Measurements from ENCODE around the gene XRN1.
A peak's percentile ranks its signal among the peaks of the same experiment; 100 is the strongest.
"Not testable (repeated sequence)": the region's sequence is repeated elsewhere in the genome, so short reads cannot be mapped to it uniquely, and the experiment has no call there.

XRN1 gene

GRCh38 chr3:142394921-142395622 is 52.8 kb downstream of the XRN1 start:
- H3K27me3 Mint-ChIP-seq, result no peaks in the 10 kb centered on the region
- H3K4me3 Mint-ChIP-seq, result no peak overlapping the region
- H3K27ac Mint-ChIP-seq, result no peak overlapping the region
- H3K9me3 Mint-ChIP-seq, result no peaks in the 10 kb centered on the region
- no peaks in the 10 kb centered on the region for H3K4me1 Mint-ChIP-seq (ENCODE audit: low read depth)
- peaks cover 38% of the 10 kb centered on the region for H3K36me3 Mint-ChIP-seq (ENCODE audit: low read depth)

GRCh38 chr3:142385078-142385477 is 62.8 kb downstream of the XRN1 start:
- Mint-ChIP-seq H3K36me3 (ENCODE audit: low read depth) (peaks cover 71% of the 10 kb centered on the region), H3K4me3 (no peak overlapping the region), H3K9me3 (no peaks in the 10 kb centered on the region), H3K4me1 (ENCODE audit: low read depth) (no peaks in the 10 kb centered on the region), H3K27me3 (no peaks in the 10 kb centered on the region), H3K27ac (no peak overlapping the region)

GRCh38 chr3:142374687-142375086 is 73.2 kb downstream of the XRN1 start:
- peak overlapping the region; percentile 26 for H3K27ac Mint-ChIP-seq
- H3K4me1 Mint-ChIP-seq (ENCODE audit: low read depth), result no peaks in the 10 kb centered on the region
- no peaks in the 10 kb centered on the region for H3K9me3 Mint-ChIP-seq
- H3K36me3 Mint-ChIP-seq (ENCODE audit: low read depth), result peaks cover 58% of the 10 kb centered on the region
- H3K27me3 Mint-ChIP-seq, result no peaks in the 10 kb centered on the region
- H3K4me3 Mint-ChIP-seq, result no peak overlapping the region

DNA sequence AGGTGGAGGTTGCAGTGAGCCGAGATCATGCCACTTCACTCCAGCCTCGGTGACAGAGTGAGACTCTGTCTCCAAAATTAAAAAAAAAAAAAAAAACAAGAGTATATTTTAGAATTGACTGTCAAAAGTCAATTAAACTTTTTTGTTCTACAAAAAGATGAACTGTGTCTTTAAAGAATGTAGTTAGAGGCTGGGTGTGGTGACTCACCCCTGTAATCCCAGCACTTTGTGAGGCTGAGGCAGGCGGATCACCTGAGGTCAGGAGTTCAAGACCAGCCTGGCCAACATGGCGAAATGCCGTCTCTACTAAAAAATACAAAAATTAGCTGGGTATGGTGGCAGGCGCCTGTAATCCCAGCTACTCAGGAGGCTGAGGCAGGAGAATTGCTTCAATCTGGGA is 78.3 kb downstream of the XRN1 start:
- peaks cover 49% of the 10 kb centered on the region for H3K36me3 Mint-ChIP-seq (ENCODE audit: low read depth)
- H3K4me3 Mint-ChIP-seq; H3K4me1 Mint-ChIP-seq (ENCODE audit: low read depth); H3K27ac Mint-ChIP-seq; H3K27me3 Mint-ChIP-seq; H3K9me3 Mint-ChIP-seq: not testable (repeated sequence)

- H3K9me3 Mint-ChIP-seq, result no peaks in the 10 kb centered on the region
- H3K27me3 Mint-ChIP-seq, result no peaks in the 10 kb centered on the region
- no peak overlapping the region for H3K4me3 Mint-ChIP-seq
- peaks cover 48% of the 10 kb centered on the region for H3K36me3 Mint-ChIP-seq (ENCODE audit: low read depth)
- H3K4me1 Mint-ChIP-seq (ENCODE audit: low read depth), result no peaks in the 10 kb centered on the region
- H3K27ac Mint-ChIP-seq, result no peak overlapping the region
These were observed 81.4 kb downstream of the XRN1 start for GRCh38 chr3:142366434-142366833.

GRCh38 chr3:142363936-142364467 is 83.8 kb downstream of the XRN1 start:
- H3K27ac Mint-ChIP-seq, result no peak overlapping the region
- no peaks in the 10 kb centered on the region for H3K27me3 Mint-ChIP-seq
- no peak overlapping the region for H3K4me3 Mint-ChIP-seq
- no peaks in the 10 kb centered on the region for H3K4me1 Mint-ChIP-seq (ENCODE audit: low read depth)
- H3K9me3 Mint-ChIP-seq, result no peaks in the 10 kb centered on the region
- peaks cover 56% of the 10 kb centered on the region for H3K36me3 Mint-ChIP-seq (ENCODE audit: low read depth)

GRCh38 chr3:142363433-142363832 is 84.4 kb downstream of the XRN1 start:
- not testable (repeated sequence) for H3K4me3 Mint-ChIP-seq; H3K9me3 Mint-ChIP-seq; H3K4me1 Mint-ChIP-seq (ENCODE audit: low read depth); H3K27ac Mint-ChIP-seq; H3K27me3 Mint-ChIP-seq
- peaks cover 57% of the 10 kb centered on the region for H3K36me3 Mint-ChIP-seq (ENCODE audit: low read depth)

DNA sequence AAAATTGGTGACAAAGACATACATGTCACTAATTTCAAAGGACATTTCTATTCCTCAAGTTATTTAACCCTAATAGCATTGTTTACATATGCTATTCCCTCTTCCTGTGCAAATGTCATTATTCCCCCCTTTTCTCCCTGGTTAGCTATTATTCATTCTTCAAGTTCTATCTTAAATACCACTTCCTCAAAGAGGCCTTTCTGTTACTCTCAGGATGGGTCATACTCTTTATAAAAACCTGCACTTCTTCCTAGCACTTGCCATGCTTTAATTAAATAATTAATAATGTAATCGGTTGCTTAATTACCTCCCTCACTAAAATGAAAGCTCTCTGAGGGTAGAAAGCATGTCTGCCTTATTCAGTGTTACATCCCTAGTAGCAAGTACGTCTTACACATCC is 88.5 kb downstream of the XRN1 start:
- Mint-ChIP-seq H3K27ac (no peak overlapping the region), H3K4me3 (no peak overlapping the region), H3K9me3 (no peaks in the 10 kb centered on the region), H3K36me3 (ENCODE audit: low read depth) (peaks cover 64% of the 10 kb centered on the region), H3K27me3 (no peaks in the 10 kb centered on the region), H3K4me1 (ENCODE audit: low read depth) (no peaks in the 10 kb centered on the region)

- Mint-ChIP-seq H3K27ac (no peak overlapping the region), H3K9me3 (no peaks in the 10 kb centered on the region), H3K27me3 (no peaks in the 10 kb centered on the region), H3K4me1 (ENCODE audit: low read depth) (no peaks in the 10 kb centered on the region), H3K36me3 (ENCODE audit: low read depth) (peaks cover 63% of the 10 kb centered on the region), H3K4me3 (no peak overlapping the region)
These were observed 91.0 kb downstream of the XRN1 start for GRCh38 chr3:142356818-142357217.

DNA sequence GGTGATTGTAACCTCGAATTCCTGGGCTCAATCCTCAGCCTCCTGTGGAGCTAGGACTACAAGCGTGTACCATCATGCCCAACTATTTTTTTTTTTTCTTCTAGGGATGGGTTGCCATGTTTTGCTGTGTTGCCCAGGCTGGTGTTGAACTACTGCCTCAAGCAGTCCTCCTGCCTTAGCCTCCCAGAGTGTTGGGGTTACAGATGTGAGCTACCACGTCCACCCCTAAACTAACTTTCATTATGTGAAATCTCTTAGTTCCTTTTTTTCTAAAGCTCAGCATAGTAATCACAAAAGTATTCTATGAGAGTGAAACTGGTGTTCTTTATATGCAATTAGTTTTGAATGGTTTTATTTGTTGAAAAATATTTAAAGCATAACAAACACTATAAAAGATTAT is 92.1 kb downstream of the XRN1 start:
- Mint-ChIP-seq H3K9me3 (no peaks in the 10 kb centered on the region), H3K4me1 (ENCODE audit: low read depth) (no peaks in the 10 kb centered on the region), H3K4me3 (no peak overlapping the region), H3K36me3 (ENCODE audit: low read depth) (peaks cover 54% of the 10 kb centered on the region), H3K27me3 (no peaks in the 10 kb centered on the region), H3K27ac (no peak overlapping the region)

DNA sequence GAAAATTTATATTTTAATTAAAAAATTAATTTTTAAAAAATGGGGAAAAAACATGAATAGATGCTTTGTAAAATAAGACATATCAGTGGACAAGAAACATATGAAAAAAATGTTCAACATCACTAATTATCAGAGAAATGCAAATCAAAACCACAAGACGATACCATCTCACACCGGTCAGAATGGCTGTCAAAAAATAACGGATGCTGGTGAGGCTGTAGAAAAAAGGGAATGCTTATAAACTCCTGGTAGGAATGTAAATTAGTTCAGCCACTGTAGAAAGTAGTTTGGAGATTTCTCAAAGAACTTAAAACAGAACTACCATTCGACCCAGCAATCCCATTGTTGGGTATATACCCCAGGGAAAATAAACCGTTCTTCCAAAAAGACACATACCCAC is 93.8 kb downstream of the XRN1 start:
- H3K27ac Mint-ChIP-seq, result no peak overlapping the region
- H3K9me3 Mint-ChIP-seq, result no peaks in the 10 kb centered on the region
- H3K27me3 Mint-ChIP-seq, result no peaks in the 10 kb centered on the region
- H3K36me3 Mint-ChIP-seq (ENCODE audit: low read depth), result peaks cover 46% of the 10 kb centered on the region
- H3K4me1 Mint-ChIP-seq (ENCODE audit: low read depth), result no peaks in the 10 kb centered on the region
- H3K4me3 Mint-ChIP-seq, result no peak overlapping the region

DNA sequence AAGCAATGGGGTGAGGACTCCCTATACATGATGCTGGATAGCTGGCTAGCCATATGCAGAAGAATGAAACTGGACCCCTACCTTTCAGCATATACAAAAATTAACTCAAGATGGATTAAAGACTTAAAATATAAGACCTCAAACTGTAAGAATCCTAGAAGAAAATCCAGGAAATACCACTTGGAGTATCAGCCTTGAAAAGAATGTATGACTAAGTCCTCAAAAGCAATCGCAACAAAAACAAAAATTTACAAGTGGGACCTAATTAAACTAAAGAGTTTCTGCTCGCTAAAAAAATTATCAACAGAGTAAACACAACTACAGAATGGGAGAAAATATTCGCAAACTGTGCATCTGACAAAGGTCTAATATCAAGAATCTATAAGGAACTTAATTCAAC is 94.3 kb downstream of the XRN1 start:
- Mint-ChIP-seq H3K36me3 (ENCODE audit: low read depth) (peaks cover 44% of the 10 kb centered on the region), H3K4me3 (no peak overlapping the region), H3K4me1 (ENCODE audit: low read depth) (no peaks in the 10 kb centered on the region), H3K27me3 (no peaks in the 10 kb centered on the region), H3K9me3 (no peaks in the 10 kb centered on the region), H3K27ac (no peak overlapping the region)

DNA sequence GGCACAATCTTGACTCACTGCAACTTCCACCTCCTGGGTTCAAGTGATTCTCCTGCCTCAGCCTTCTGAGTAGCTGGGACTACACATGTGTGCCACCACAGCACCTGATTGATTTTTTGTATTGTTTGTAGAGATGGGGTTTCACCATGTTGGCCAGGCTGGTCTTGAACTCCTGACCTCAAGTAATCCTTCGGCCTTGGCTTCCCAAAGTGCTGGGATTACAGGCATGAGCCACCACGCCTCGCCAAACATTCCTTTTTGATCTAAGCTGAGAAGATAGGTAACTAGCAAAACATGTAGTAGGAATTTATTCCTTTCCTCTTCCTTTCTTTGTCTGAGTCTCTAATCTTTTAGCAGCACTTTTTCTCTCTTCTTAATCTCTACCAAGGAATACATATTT is 95.1 kb downstream of the XRN1 start:
- not testable (repeated sequence) for H3K4me1 Mint-ChIP-seq (ENCODE audit: low read depth); H3K4me3 Mint-ChIP-seq; H3K27ac Mint-ChIP-seq; H3K27me3 Mint-ChIP-seq; H3K9me3 Mint-ChIP-seq
- peaks cover 42% of the 10 kb centered on the region for H3K36me3 Mint-ChIP-seq (ENCODE audit: low read depth)

GRCh38 chr3:142348460-142348859 is 99.4 kb downstream of the XRN1 start:
- no peaks in the 10 kb centered on the region for H3K27me3 Mint-ChIP-seq
- no peak overlapping the region for H3K4me3 Mint-ChIP-seq
- no peaks in the 10 kb centered on the region for H3K9me3 Mint-ChIP-seq
- H3K4me1 Mint-ChIP-seq (ENCODE audit: low read depth), result no peaks in the 10 kb centered on the region
- H3K36me3 Mint-ChIP-seq (ENCODE audit: low read depth), result peaks cover 38% of the 10 kb centered on the region
- no peak overlapping the region for H3K27ac Mint-ChIP-seq

DNA sequence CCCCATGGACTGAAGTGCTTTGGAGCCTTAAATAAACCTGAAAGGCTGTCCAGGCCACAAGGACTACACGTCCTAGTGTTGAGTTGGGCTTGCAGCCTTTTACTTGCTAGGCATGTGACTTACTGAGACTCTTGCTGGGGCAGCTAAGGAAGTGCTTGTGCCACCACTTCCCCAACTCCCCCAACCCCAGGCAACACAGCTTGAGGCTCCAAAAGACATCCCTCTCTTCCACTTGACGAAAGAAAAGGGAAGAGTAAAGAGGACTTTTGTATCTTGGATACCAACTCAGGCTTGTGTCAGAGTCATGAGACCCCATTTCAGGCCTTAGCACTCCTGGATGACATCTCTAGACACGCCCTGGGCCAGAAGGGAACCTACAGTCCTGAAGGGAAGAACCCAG is 109.8 kb downstream of the XRN1 start:
- Mint-ChIP-seq H3K4me1 (ENCODE audit: low read depth) (no peaks in the 10 kb centered on the region), H3K27me3 (no peaks in the 10 kb centered on the region), H3K9me3 (peaks cover 26% of the 10 kb centered on the region), H3K4me3 (no peak overlapping the region), H3K36me3 (ENCODE audit: low read depth) (peaks cover 57% of the 10 kb centered on the region), H3K27ac (no peak overlapping the region)

- Mint-ChIP-seq H3K4me1 (ENCODE audit: low read depth) (no peaks in the 10 kb centered on the region), H3K27me3 (no peaks in the 10 kb centered on the region), H3K36me3 (ENCODE audit: low read depth) (peaks cover 37% of the 10 kb centered on the region), H3K27ac (no peak overlapping the region), H3K9me3 (no peaks in the 10 kb centered on the region), H3K4me3 (no peak overlapping the region)
These were observed 115.4 kb downstream of the XRN1 start for GRCh38 chr3:142332390-142332789.
